ENCODE measurements around the gene IL1RL2.

Gene IL1RL2

DNA sequence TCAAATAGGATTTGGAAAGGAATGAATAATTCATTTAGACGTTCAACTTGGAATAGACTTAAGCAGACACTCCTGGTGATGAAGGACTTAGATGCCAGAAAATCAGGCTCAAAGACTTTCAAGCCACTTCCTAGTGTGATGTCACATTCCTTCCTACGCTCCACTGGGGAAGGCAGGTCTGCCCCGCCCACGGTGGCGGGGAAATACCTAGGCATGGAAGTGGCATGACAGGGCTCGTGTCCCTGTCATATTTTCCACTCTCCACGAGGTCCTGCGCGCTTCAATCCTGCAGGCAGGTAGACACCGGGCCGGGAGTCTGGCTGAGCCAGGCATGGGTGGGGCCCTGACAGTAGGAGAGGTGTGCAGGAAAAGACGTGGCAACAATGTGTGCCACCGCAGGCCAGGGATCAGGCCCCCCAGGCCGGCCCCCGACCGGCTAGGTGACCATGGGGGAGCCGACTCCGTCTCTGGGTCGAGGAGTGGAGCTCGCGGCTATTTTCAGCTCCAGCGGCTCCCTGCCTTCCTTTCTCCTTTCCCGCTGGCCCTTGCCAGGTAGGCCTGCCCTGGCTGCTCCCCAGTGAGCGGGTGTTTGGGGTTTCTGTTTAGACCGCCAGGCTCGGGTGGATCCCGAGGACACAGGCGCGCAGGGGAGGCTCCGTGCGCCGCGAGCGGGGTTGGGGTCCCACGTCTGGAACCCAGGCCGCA lies at the start of gene IL1RL2:
Gene IL1RL2, plus strand, starts transcription at position 233 of the 705 bp plus-strand sequence. CDS start 845 bp downstream, outside the sequence.
- DNase-seq (ENCODE audit: low read depth in 2 of 2), result no peak

DNA sequence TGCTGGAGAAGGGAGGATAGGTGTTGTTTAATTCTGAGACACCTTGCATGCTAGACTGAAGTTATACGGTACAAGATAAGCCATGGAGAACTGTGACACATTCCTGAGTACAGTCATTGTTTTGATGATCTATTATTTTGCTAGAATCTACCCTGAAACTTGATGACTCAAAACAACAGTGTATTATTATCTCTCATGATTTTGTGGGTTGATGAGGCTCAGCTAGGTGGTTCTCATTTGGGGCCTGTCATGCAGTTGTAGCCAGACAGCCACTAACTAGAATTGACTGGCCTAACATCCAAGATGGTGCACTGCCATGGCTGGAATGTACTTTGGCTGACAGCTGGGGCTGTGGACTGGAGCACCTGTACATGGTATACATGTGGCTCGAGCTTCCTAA lies 49.7 kb upstream of the IL1RL2 start:
- DNase-seq (ENCODE audit: low read depth in 2 of 2), result no peak

DNA sequence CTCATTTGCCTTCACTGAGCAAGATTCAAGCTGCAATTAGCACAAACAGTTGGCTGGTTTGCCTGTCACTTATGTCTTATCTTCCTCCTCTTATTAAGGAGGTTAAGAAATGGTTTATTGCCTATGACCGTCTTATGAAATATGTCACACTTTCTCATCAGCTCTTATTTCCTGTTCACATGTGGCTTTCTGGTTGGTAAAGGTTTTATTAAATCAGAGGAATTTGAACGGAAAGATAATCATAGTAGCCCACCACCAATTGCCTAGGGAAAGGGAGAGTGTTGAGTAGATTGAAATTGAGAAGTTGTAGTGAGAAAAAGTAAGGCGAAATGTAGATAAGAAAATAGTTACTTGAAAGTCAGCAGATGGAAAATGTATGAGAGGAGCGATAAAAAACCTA lies 48.5 kb upstream of the IL1RL2 start:
- no peak for DNase-seq (ENCODE audit: low read depth in 2 of 2)

DNA sequence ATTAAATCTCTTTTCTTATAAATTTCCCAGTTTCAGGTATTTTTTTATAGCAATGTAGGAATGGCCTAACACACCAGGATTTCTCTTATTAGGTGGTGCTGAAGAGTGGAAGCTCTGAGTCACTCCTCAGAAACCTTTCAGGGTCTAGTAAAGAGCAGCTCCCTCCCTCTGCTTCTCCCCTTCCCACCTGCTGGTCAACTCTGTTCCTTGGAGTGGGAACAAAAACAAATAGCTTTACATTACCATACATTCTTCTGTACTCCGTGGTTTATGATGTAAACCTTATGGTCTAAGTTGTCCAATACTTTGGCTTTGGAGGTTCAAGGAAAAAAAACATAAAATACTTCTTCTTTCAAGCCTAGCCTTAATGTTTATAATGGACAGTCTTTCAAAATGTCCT lies 47.0 kb upstream of the IL1RL2 start:
- peak in 1 of 2 experiments; percentile 46 for DNase-seq (ENCODE audit: low read depth in 2 of 2)

DNA sequence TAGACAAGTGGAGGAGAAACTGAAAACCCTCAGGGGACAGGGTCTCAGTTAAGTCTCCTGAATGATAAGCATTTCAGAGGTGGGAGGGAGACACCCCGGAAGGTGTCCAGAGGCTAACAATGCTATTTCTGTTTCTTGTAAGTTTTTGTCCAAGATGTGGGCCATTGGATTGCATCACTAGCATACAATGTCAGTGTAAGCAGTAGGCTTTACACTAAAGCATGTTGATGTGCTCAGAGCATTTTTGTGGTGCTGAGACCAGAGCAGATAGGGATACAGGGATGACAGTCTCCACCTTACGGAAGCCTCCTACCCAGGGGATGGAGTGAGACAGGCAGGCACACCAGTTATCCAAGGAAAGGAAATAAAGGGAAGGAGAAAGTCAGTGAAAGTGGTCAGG lies 46.4 kb upstream of the IL1RL2 start:
- peak in 1 of 2 experiments; percentile 42 for DNase-seq (ENCODE audit: low read depth in 2 of 2)

DNA sequence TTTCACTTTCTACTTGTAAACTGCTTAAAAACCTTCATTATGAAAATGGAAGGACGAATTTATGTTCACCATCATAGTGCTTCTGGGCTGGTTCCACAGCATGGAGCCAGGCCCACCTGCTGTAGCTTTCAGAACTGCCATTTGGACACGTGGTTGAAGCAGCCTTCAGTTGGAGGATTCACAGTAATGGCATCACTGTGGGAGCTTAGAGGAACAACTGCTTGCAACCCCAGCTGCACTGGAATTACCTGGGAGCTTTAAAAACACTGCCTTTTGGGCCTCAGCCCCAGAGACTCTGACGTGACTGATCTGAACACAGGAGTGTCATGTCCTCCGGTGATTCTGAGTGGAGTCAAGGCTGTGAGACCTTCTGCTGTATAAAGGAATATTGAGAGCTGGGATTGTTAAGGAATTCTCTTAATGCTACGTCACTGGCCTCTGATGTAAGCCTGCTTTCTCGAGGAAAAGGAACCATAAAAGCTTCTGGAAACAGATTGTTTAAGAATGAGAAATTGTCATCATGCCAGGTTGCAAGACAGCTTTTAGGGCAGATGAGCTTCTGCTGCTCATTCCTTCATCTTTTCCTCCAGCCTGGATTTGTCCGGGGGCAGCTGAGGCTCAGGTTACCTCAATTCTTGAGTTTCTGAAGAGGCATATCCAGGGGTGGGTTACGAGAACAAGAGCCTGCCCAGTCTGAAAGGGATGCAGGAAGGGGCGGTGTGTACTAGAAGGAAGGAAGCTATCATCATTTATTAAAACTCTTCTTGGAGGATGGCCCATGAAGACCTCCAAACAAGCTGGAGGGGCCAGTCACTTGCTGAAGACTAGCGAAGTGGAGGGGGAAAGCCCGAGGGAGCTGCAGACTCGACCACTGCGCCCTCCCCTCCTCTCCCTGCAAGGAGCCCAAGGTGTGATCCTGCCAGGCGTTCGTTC lies 45.5 kb upstream of the IL1RL2 start:
- DNase-seq (ENCODE audit: low read depth in 2 of 2), result peak; percentile 95 to 97

DNA sequence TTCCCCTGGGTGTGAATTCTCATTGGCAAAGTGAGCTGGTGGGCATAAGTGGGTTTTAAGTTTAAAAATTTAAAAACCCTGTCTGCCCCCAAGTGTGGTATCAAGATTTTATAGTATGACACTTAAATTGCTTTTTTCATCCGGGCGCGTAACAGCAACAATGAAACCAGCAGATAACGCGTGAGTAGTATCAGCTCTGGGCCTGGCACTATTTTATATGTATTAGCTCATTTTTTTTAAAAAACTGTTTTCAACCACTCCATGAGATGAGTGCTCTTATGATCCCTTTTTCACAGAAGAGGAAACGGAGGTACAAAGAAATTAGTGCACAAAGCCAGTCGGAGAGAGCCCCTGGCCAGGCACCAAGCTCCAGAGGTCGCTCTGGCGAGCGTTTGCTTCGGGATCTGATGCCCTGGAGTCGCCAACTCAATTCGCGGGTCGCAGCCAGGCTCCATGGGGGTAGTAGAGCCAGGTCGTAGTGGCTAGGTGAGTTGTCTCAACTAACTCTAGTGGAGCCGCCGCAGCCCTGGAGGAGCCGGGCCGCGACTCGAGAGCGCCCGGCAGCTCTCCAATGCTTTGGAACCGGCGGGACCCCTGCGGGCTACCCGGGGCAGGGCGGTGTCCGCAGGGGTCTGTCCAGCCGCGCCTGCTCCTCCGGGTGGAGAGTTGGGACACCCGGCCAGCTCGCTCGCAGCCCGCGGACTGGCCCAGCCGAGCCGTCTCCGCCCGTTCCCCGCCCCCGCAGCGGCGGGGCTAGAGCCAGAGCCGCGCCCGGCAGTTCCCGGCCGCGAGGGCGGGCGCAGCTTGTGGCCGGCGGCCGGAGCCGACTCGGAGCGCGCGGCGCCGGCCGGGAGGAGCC lies 44.6 kb upstream of the IL1RL2 start, which contains the start of gene IL1R1:
Gene IL1R1, plus strand, starts transcription at position 777 of the 859 bp plus-strand sequence. CDS start 14,979 bp downstream, outside the sequence.
- DNase-seq (ENCODE audit: low read depth in 2 of 2), result no peak

DNA sequence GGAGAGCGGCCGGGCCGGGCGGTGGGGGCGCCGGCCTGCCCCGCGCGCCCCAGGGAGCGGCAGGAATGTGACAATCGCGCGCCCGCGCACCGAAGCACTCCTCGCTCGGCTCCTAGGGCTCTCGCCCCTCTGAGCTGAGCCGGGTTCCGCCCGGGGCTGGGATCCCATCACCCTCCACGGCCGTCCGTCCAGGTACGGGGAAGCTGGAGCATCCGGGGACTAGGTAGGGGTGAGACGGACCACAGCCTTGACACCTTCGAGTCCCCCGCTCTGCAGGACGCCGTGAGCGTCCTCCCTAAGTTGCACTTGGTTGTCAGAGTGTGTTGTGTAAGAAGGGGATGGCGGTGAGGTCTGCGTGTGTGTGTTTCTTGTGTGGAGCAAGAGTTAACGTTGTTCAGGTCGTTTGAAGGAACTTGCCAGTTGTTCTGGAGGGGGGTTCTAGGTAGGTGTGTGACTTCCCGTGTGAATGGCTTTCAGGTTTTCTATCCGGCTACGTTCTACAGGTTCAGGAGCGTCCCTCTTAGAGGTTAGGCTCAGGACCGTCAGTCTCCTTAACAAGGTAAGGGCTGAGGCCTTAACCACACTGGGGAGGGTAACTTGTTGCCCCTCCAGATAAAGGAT lies 43.9 kb upstream of the IL1RL2 start:
- DNase-seq (ENCODE audit: low read depth in 2 of 2), result no peak

DNA sequence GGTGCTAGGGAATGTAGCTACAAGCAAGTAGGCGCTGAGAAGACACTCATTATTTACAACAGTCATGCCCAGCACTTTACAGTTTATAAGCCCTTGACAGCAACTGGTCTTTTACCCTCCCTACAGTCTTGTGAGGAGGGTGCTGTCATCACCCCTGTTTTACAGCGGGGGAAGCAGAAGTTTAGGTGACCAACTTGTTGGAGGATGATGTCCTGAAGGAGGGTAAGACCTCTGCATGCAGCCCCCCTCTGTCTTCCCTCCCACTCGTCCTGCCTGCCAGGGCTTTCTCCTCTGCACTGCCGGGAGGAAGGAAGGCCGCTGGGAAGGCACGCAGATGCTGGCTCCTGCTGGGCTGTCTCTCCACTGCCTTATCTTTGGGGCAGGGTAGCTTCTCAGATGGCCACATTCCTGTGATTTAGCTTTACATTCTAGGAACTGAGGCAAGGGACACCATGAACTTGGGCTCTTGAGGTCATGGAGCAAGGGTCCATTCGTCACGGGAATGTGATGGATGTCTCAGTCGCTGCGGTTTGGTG lies 43.3 kb upstream of the IL1RL2 start:
- no peak for DNase-seq (ENCODE audit: low read depth in 2 of 2)

DNA sequence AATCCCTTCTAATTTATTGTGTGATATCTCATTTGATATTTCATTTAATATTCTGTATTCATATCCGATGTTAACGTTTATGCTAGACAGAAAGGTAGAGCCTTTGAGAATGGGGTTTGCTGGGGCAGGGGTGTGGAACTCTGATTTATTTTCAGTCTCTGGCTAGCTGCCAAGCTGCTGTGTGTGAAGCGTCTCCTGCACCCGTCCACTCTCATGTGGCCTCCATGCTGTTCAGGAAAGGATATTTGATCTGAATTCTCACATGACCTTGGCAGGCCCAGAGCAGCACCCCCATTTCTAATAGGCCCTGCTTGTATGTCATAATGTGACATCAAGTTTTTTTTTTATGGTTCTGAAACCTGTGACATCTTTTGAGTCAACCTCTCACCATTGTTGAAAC lies 42.7 kb upstream of the IL1RL2 start:
- no peak for DNase-seq (ENCODE audit: low read depth in 2 of 2)

DNA sequence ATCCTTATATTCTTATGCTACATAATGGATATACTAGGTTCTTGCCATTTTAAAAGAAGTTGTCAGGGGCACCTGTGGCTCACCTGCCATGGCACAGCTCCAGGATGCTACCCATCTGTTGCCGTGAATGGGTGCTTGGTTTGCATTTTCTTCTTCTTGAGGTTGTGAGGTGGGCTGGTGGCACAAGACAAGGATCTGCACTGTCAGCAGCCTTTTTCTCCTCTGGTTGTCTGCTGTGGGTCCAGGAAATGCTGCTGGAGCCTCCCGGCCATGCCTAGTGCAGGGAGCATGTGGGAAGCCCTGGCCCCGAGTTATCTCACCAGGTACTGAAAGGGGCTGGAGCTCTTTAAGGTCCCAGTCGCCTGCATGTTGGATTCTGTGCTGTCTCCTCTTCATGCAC lies 41.7 kb upstream of the IL1RL2 start:
- no peak for DNase-seq (ENCODE audit: low read depth in 2 of 2)

DNA sequence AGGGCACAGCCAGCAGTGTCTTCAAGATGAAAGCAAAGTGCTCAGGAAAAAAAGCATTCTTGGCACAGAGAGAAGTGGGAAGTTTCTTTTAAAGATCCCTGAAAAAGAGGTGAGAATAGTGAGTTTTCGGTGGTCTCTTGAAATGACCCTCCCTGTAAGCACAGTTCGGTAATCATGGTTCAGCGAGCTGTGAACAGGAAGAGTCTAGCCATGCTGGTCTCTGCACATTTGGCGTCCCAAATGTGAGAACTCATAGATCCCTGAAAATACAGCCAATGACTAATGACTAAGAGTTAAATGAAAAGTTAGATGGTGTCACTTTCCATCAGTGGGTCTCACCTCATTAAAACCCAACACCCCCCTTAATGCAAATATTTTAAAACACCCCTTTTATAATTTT lies 40.9 kb upstream of the IL1RL2 start:
- DNase-seq (ENCODE audit: low read depth in 2 of 2), result no peak

DNA sequence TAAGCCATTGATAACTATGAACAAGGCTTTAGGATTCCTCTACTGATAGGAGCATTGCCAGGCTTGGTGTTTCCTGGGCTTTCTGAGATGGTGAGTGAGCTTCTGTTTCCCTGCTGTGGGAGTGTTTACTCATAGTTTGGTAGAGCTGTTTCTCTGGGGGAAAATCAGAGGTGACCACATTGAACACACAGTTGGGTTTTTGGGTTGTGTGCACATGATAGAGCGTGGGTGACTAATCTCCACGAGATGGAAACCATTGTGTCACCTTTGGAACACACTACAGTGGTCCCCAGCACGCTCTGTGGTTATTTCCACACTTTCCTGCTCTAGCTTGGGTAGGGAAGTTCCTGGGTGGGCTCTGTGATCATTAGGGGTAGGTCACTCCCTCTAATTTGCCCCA lies 38.9 kb upstream of the IL1RL2 start:
- DNase-seq (ENCODE audit: low read depth in 2 of 2), result no peak

DNA sequence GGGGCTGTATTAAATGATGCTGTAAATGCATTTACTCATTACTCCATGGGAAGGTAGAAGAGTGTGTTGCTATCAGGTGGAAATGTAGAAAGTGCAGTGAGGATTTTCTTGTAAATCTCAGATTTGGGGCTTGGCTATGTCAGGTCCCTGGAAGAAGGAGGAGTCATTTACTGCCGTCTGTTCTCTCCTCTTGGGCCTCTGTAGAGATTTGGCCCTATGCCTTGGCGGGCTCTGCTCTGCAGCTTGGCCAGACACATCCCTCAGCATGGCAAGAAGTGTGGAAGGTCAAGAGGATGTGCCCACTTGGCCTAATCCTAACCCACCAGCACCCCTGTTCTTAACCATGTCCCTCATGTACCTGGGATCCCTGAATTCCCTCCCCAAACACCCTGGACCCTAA lies 37.6 kb upstream of the IL1RL2 start:
- DNase-seq (ENCODE audit: low read depth in 2 of 2), result no peak

DNA sequence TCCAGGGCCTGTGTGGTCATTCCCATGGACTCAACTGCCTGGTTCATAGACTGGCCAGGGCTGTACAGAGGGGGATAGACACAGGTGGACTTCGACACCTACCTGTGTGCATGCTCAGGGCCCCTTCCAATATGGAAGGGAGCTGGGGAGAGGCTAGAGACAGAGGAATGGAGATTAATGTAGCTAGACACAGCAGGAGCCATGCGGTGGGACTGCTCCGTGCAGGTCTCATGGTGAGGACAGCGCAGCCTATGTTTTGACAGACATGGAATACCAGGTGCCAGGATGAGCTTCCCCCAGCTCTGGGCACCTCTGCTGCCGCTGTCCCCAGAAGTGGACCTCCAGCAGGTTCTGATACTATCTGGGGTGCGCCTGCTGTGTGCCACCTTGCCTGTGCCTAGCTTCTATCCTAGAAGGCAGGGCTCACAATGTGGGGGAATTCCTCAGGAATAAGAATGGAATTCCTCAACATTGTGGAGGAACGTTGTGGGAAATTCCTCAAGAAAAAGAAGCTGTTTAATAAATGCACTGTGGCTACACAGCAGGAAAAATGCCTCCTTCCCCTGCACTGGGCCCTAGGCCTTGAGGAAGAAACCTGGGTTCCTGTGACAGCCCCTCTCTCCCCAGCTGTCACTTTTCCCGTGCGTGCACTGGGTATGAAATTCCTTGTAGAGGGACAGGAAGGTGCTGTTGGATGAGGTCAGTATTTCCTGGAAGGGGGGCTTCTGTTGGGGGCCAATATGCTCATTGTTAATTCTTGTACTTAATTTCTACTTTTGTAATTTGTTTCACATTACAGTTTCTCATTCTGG lies 37.0 kb upstream of the IL1RL2 start:
- DNase-seq (ENCODE audit: low read depth in 2 of 2), result no peak

DNA sequence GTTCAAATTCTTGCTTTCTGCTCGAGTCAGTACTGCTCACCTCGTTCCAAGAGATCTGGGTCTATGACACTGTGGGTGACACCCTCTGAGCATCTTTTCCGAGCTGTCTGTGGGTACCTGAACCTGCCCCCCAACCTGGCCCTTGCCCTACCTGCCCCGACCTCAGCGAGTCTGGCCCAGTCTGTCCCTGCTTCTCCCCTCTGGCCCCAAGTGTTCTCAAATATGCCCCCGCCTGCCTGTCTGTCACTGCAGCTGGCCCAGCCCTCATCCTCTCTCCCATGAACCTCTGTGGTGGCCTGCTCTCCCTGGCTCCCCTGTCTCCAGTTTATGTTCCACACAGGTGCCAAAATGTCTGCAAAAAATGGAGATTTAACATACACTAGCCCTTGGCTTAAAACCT lies 32.5 kb upstream of the IL1RL2 start:
- no peak for DNase-seq (ENCODE audit: low read depth in 2 of 2)

DNA sequence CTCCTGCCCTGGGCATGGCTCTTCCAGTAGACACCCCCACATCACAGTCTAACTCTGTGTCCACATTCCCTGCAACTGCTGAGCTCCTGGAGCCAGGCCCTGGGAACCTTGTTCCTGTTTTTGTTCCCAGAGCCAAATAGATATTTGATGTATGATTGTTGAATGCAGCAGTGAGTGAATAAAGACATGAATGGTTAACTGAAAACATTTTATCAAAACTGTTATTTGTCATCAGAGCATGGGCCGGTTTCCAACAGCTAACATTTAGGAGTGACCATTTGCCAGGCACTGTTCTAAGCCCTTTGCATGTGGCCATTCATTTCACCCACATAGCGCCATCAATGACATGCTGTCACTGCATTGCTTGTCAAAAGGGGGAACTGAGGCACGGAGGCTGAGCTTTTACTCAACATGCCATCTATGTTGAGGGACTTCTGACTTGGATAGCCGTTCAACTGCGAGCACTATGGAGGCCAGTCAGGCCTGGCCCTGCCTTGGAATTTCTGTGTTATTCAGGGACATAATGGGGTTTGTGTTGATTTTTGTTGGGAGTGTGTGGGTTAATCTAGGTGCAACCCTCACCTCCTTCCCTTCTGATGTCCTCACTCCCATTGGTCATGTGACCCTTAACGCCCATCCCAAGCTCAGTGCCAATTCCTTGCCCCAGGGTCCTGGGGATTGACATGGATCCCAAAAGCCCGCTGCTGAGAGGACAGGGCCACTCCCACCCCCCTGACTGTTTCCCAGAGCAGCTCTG lies 31.7 kb upstream of the IL1RL2 start:
- DNase-seq (ENCODE audit: low read depth in 2 of 2), result no peak

DNA sequence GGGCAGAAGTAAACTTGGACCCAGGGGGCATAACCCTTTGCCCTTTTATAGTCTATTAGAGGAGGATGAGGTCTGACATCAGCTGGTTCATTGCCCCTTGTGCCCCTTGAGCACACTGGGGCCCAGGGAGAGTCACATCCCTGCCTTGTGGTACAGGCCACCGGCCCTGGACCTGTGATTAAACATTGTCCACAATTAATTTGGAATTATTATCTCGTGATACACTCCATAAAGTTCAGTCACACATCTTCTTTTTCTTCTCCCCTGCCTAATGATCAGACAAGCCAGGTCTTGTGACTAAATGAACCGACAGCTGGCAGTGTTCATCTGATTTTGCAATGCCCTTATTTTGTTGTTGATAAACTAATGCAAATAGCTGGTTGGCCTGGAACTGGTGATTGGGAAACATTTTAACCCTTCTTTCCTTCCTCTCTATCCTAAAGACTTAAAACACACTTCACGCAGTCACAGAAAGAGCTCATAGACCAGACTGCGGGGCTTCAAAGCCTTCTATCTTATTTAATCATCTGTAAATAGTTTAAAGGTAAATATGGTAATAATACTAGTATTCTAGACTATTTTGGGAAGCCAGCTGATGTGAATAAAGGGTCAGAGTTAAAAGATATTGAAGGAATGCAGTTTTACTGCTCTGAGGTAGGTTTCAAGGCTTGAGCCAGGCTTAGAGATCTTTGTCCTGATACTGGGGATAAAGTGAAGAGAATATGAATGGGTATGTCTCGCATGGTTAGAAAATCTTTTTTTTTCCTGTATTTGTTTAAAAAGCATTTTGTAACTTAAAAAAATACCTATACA lies 30.9 kb upstream of the IL1RL2 start:
- no peak for DNase-seq (ENCODE audit: low read depth in 2 of 2)

All from fibroblast of skin of left quadriceps (primary cell).